K562 (cell line): ENCODE measurements around the gene ANKMY1. TPM values are rescaled to one million over a fixed set of nuclear protein-coding genes. Genes with fewer than 3 reads are reported as not detected.

Experiments
- ATAC-seq: fragments of 200-7000 bp; cut with Tn5 transposase; 3 replicates; pipeline ENCODE4 v1.9.1; 2020; ENCODE audit warnings: moderate library complexity
- BruUV-seq: library from RNA; stranded (reverse); fragments of 400-500 nt; replicated peaks from 2 replicates; lab custom pipeline; 2021; lab: Mats Ljungman, UMichigan
- CTCF ChIA-PET: fragments of 300-600 bp; formaldehyde crosslinking; extraction: SDS; loops from one replicate; lab custom pipeline; 2021; ENCODE audit warnings: low intra/inter-chr PET ratio; lab: Yijun Ruan, JAX
- POLR2A ChIA-PET: fragments of 300-600, 350-650 bp; sonication (Branson Sonifier 250); formaldehyde crosslinking; extraction: SDS; loops from one replicate; lab custom pipeline; 2021; ENCODE audit warnings: antibody characterized with exemption, inconsistent platforms; lab: Yijun Ruan, JAX
- DNase-seq, 4 experiments: peaks; one replicate each; pipeline versions ENCODE4 v3.0.0 to v3.0.0-alpha.2; 2011 to 2018; ENCODE audit warnings: low spot score in 3 of 4, mixed read lengths in 3 of 4; ENCODE audit errors: extremely low read depth in 1 of 4
- FAIRE-seq: peaks from 2 replicates; lab custom pipeline; 2011; peaks lifted over from hg19 to GRCh38; lab: Jason Lieb, UNC
- H2AFZ ChIP-seq: 2 replicates; pipeline ENCODE4 v1.6.0; 2011; ENCODE audit warnings: low read depth, low read length, control low read depth, inconsistent platforms
- H3K27ac ChIP-seq: fragments of 200-600 bp; 3 replicates; pipeline ENCODE4 v1.8.0; 2011; ENCODE audit warnings: low read depth, mild to moderate bottlenecking, control low read depth, inconsistent platforms, low read length, moderate library complexity, mixed read lengths; ENCODE audit errors: extremely low read depth
- H3K27me3 ChIP-seq, 2 experiments: fragments of 300-600 bp in 1 of 2; 2 replicates in 1 of 2; 3 replicates in 1 of 2; pipeline versions ENCODE4 v1.6.0 to v1.8.0; 2011; ENCODE audit warnings: inconsistent platforms in 2 of 2, low read length in 2 of 2, mild to moderate bottlenecking in 1 of 2, mixed read lengths in 1 of 2, moderate library complexity in 1 of 2; ENCODE audit not compliant: control insufficient read depth in 2 of 2, insufficient read depth in 2 of 2
- H3K36me3 ChIP-seq: fragments of 300-600 bp; 3 replicates; pipeline ENCODE4 v1.8.0; 2011; ENCODE audit warnings: mild to moderate bottlenecking, low read length, inconsistent platforms; ENCODE audit not compliant: control insufficient read depth, insufficient read depth
- H3K4me1 ChIP-seq, 2 experiments: fragments of 200-600 bp in 1 of 2; replicated peaks in 1 of 2; 2 replicates in 1 of 2; 3 replicates in 1 of 2; pipeline versions ENCODE4 v1.5.1 to v1.8.0; 2011; ENCODE audit warnings: inconsistent platforms in 2 of 2, low read length in 2 of 2, mild to moderate bottlenecking in 1 of 2, mixed read lengths in 1 of 2, moderate library complexity in 1 of 2; ENCODE audit not compliant: control insufficient read depth in 2 of 2, insufficient read depth in 2 of 2
- H3K4me2 ChIP-seq: 2 replicates; pipeline ENCODE4 v1.6.1; 2011; ENCODE audit warnings: low read length, control low read depth, inconsistent platforms, mixed read lengths; ENCODE audit not compliant: insufficient read depth
- H3K4me3 ChIP-seq: fragments of 200-600 bp; sonication (generic), shearing (Covaris generic); 2 replicates; pipeline ENCODE4 v1.5.1; 2016; ENCODE audit warnings: control low read depth, inconsistent platforms
- H3K79me2 ChIP-seq: fragments of 200-600 bp; 3 replicates; pipeline ENCODE4 v1.8.0; 2011; ENCODE audit warnings: low read length, inconsistent platforms; ENCODE audit not compliant: control insufficient read depth, insufficient read depth
- H3K9ac ChIP-seq, 2 experiments: 2 replicates each; pipeline versions ENCODE4 v1.6.0 to v1.6.1; 2011; ENCODE audit warnings: low read depth in 2 of 2, low read length in 2 of 2, control low read depth in 1 of 2, inconsistent platforms in 1 of 2, mild to moderate bottlenecking in 1 of 2, mixed read lengths in 1 of 2; ENCODE audit not compliant: insufficient read depth in 1 of 2
- H3K9me1 ChIP-seq: one replicate; pipeline ENCODE4 v1.6.0; 2011; ENCODE audit warnings: inconsistent platforms, mild to moderate bottlenecking, low read length, moderate library complexity; ENCODE audit not compliant: control insufficient read depth, insufficient read depth
- H3K9me3 ChIP-seq: replicated peaks from 2 replicates; pipeline ENCODE4 v1.5.1; 2011; ENCODE audit warnings: low read depth, low read length, inconsistent platforms; ENCODE audit not compliant: control insufficient read depth, insufficient read depth
- H4K20me1 ChIP-seq: replicated peaks from 2 replicates; pipeline ENCODE4 v1.6.1; 2011; ENCODE audit warnings: low read length, inconsistent platforms, mixed read lengths; ENCODE audit not compliant: control insufficient read depth, insufficient read depth
- HMG20B ChIP-seq: fragments of 250-450 bp; sonication (Bioruptor Pico); IDR thresholded peaks from 2 replicates; pipeline ENCODE4 v1.5.0; 2021; ENCODE audit warnings: mild to moderate bottlenecking
- HNRNPH1 ChIP-seq: fragments of 200-400 bp; formaldehyde crosslinking; optimal IDR thresholded peaks from 2 replicates; pipeline ENCODE3; 2017; ENCODE audit warnings: low read depth, mild to moderate bottlenecking, low read length, moderate library complexity
- IRF1 ChIP-seq: sonication (generic); formaldehyde crosslinking; IDR thresholded peaks from 2 replicates; pipeline ENCODE4 v1.8.0; 2022; ENCODE audit warnings: missing genetic modification reagents, mild to moderate bottlenecking, borderline replicate concordance
- RNF219 ChIP-seq: fragments of 250-450 bp; sonication (Bioruptor Pico); IDR thresholded peaks from 2 replicates; pipeline ENCODE4 v1.5.0; 2022; ENCODE audit warnings: mild to moderate bottlenecking
- WGBS: fragments of 100-300 bp; shearing (Covaris generic); methylation state at CpG from one replicate; pipeline ENCODE4 v1.1.6; 2016; ENCODE audit warnings: low coverage, mixed read lengths; ENCODE audit not compliant: insufficient coverage; ENCODE audit errors: missing lambda C conversion rate; 5-methylcytosine and 5-hydroxymethylcytosine counted together
- in situ Hi-C: fragments of 300-500 bp; cut with MboI; formaldehyde crosslinking; loops from 4 replicates; pipeline ENCODE4 v1.15.0; 2018; ENCODE audit warnings: inconsistent platforms, mixed read lengths
- intact Hi-C: fragments of 100-400 bp; cut with micrococcal nuclease; formaldehyde crosslinking; loops from 2 replicates; pipeline ENCODE4 v1.14.2; 2022
- polyA plus RNA-seq, 8 experiments: library from polyadenylated mRNA; depleted of rRNA in 4 of 8; stranded (reverse) in 5 of 8; unstranded in 3 of 8; fragments of >200 nt; fragmentation: Nextera tagmentation in 2 of 8; fragmentation: Illumina TruSeq in 1 of 8; extraction: Ambion mirVana in 2 of 8; extraction: Trizol in 1 of 8; gene quantifications; 2 replicates each; pipeline versions ENCODE4 v1.2.1 to v1.2.3, GENCODE V29; 2011 to 2014; ENCODE audit warnings: inconsistent platforms in 1 of 8, missing spikeins in 1 of 8
- total RNA-seq, 7 experiments: library from RNA; depleted of rRNA in 6 of 7; stranded (reverse); fragments of >200 nt in 6 of 7; fragmentation: Illumina TruSeq in 2 of 7; extraction: Trizol in 2 of 7; gene quantifications; 2 replicates each; pipeline versions ENCODE4 v1.2.1 to v1.2.3, GENCODE V29; 2011 to 2021; ENCODE audit warnings: low replicate concordance in 1 of 7

ANKMY1 gene
- total and polyA plus RNA-seq, 9 of the 15 experiments (the other 6 are each of a cell fraction or from before 2014, with no cell fraction given) = 0.75 to 15.1 (median 11.7) TPM

GRCh38 chr2:240438810-240439697 lies 118.7 kb downstream of the ANKMY1 start:
- intact Hi-C loops (loop anchor here (1.0 to 2.0 kb wide), 2 partner anchors 206 to 288 kb away; no protein-coding TSS in a partner anchor), in situ Hi-C loops (loop anchor here (5.0 kb wide), 1 partner anchor 207 kb away; no protein-coding TSS in a partner anchor)
- no peaks in the 10 kb centered on the region for H3K79me2 ChIP-seq
- peaks cover 0 to 41% of the 10 kb centered on the region in 2 experiments; a peak in 2 of 5 replicates for H3K27me3 ChIP-seq
- FAIRE-seq (no peak), DNase-seq (no peak), ATAC-seq (no peak)
- no peak overlapping the region for H2AFZ ChIP-seq
- H3K9me1 ChIP-seq = no peaks in the 10 kb centered on the region
- peaks cover 12% of the 10 kb centered on the region; the same call in 1 of the 2 replicates for H4K20me1 ChIP-seq
- no TSS peak for BruUV-seq
- no peaks in the 10 kb centered on the region for H3K36me3 ChIP-seq
- H3K9me3 ChIP-seq = no peaks in the 10 kb centered on the region
- no peak overlapping the region for H3K4me2 ChIP-seq
- H3K9ac ChIP-seq = no peak overlapping the region
- WGBS = 12% methylated on average over 18 of the region's 25 CpGs
- no peak overlapping the region for H3K4me3 ChIP-seq
- ChIA-PET POLR2A (no interaction called here), CTCF (interaction anchor here (0.6 to 2.8 kb wide), 3 partner anchors 45 to 289 kb away, joined by 3 to 24 read pairs (median 7); no protein-coding TSS in a partner anchor)
- no peak for TF ChIP-seq RNF219 (CRISPR knock-in tag)
- no peak for TF ChIP-seq IRF1
- no peak for TF ChIP-seq HMG20B (CRISPR knock-in tag)
- TF ChIP-seq HNRNPH1 = no peak
- H3K4me1 ChIP-seq = peaks cover 0 to 30% of the 10 kb centered on the region in 2 experiments; a peak in 2 of 5 replicates
- no peak overlapping the region for H3K27ac ChIP-seq
